WTC11 (cell line): ENCODE data around the gene ATG9B. TPM values are rescaled to one million over a fixed set of nuclear protein-coding genes. Genes with fewer than 3 reads are reported as not detected.

ENCODE experiments used
- ATAC-seq: fragments of 200-7000 bp; cut with Tn5 transposase; 2 replicates; pipeline ENCODE4 v1.10.0; 2021; ENCODE audit warnings: mild to moderate bottlenecking, moderate library complexity
- CTCF ChIA-PET: fragments of 300-600 bp; sonication (Branson Sonifier 250); formaldehyde crosslinking; loops from one replicate; lab custom pipeline; 2021; ENCODE audit warnings: antibody characterized with exemption; lab: Charles Lee
- POLR2A ChIA-PET: fragments of 350-600 bp; sonication (Branson Sonifier 250); formaldehyde crosslinking; loops from one replicate; lab custom pipeline; 2021; ENCODE audit warnings: antibody characterized with exemption; lab: Charles Lee
- DNase-seq: peaks from one replicate; pipeline ENCODE4 v3.0.0; 2021; ENCODE audit warnings: low spot score
- H3K27ac Mint-ChIP-seq: 2 replicates; pipeline ENCODE4 v1.8.0; 2021; ENCODE audit warnings: mixed read lengths
- H3K27me3 Mint-ChIP-seq: 2 replicates; pipeline ENCODE4 v1.8.0; 2021; ENCODE audit warnings: low read depth, mild to moderate bottlenecking, moderate library complexity, mixed read lengths
- H3K36me3 Mint-ChIP-seq: 2 replicates; pipeline ENCODE4 v1.8.0; 2021; ENCODE audit warnings: mixed read lengths
- H3K4me1 Mint-ChIP-seq: 2 replicates; pipeline ENCODE4 v1.8.0; 2022; ENCODE audit warnings: mixed read lengths
- H3K4me3 Mint-ChIP-seq: 2 replicates; pipeline ENCODE4 v1.8.0; 2021; ENCODE audit warnings: mild to moderate bottlenecking, moderate library complexity, mixed read lengths
- H3K9me3 Mint-ChIP-seq: 2 replicates; pipeline ENCODE4 v1.8.0; 2021; ENCODE audit warnings: mixed read lengths
- ATF1 ChIP-seq: sonication (generic); formaldehyde crosslinking; IDR thresholded peaks from 2 replicates; pipeline ENCODE4 v1.8.1; 2023; ENCODE audit warnings: mild to moderate bottlenecking, moderate library complexity, missing genetic modification reagents
- EMX1 ChIP-seq: fragments of 250-450 bp; sonication (Bioruptor Pico); IDR thresholded peaks from 2 replicates; pipeline ENCODE4 v1.8.0; 2021; ENCODE audit warnings: mild to moderate bottlenecking
- HMGA2 ChIP-seq: fragments of 250-450 bp; sonication (Bioruptor Pico); IDR thresholded peaks from 2 replicates; pipeline ENCODE4 v1.4.0; 2021; ENCODE audit warnings: mild to moderate bottlenecking, moderate library complexity
- IRF2 ChIP-seq: sonication (generic); formaldehyde crosslinking; IDR thresholded peaks from 2 replicates; pipeline ENCODE4 v1.8.0; 2022; ENCODE audit warnings: low read depth, missing genetic modification reagents, borderline replicate concordance
- JAZF1 ChIP-seq: fragments of 250-450 bp; sonication (Bioruptor Pico); IDR thresholded peaks from 2 replicates; pipeline ENCODE4 v1.9.0; 2021; ENCODE audit warnings: moderate library complexity, mild to moderate bottlenecking, inconsistent platforms
- KAT7 ChIP-seq: sonication (generic); formaldehyde crosslinking; IDR thresholded peaks from 2 replicates; pipeline ENCODE4 v1.8.1; 2023; ENCODE audit warnings: missing genetic modification reagents, mild to moderate bottlenecking, borderline replicate concordance
- MXD4 ChIP-seq: fragments of 250-450 bp; sonication (Bioruptor Pico); IDR thresholded peaks from 2 replicates; pipeline ENCODE4 v1.8.0; 2021; ENCODE audit warnings: mild to moderate bottlenecking, moderate library complexity, borderline replicate concordance
- NR2C2 ChIP-seq: sonication (generic); formaldehyde crosslinking; IDR thresholded peaks from 2 replicates; pipeline ENCODE4 v1.8.0; 2022; ENCODE audit warnings: mild to moderate bottlenecking, missing genetic modification reagents
- SMAD3 ChIP-seq: sonication (generic); formaldehyde crosslinking; IDR thresholded peaks from 2 replicates; pipeline ENCODE4 v1.8.0; 2022; ENCODE audit warnings: missing genetic modification reagents, mild to moderate bottlenecking, borderline replicate concordance
- TEAD4 ChIP-seq: sonication (generic); formaldehyde crosslinking; IDR thresholded peaks from 2 replicates; pipeline ENCODE4 v1.8.0; 2022; ENCODE audit warnings: mild to moderate bottlenecking, missing genetic modification reagents
- ZNF121 ChIP-seq: sonication (generic); formaldehyde crosslinking; IDR thresholded peaks from 2 replicates; pipeline ENCODE4 v1.8.0; 2023; ENCODE audit warnings: missing genetic modification reagents
- ZNF317 ChIP-seq: sonication (generic); formaldehyde crosslinking; IDR thresholded peaks from 2 replicates; pipeline ENCODE4 v1.8.1; 2023; ENCODE audit warnings: low read depth, mild to moderate bottlenecking, moderate library complexity, missing genetic modification reagents, borderline replicate concordance
- ZNF396 ChIP-seq: fragments of 250-450 bp; sonication (Bioruptor Pico); IDR thresholded peaks from 2 replicates; pipeline ENCODE4 v1.8.0; 2021; ENCODE audit warnings: mild to moderate bottlenecking, moderate library complexity, borderline replicate concordance
- total RNA-seq: library from RNA; stranded (reverse); gene quantifications from 3 replicates; pipeline ENCODE4 v1.2.3, GENCODE V29; 2021
- TF ChIP-seq, protein P1 (sequence below): sonication (generic); formaldehyde crosslinking; IDR thresholded peaks from 2 replicates; pipeline ENCODE4 v1.8.1; 2023; ENCODE audit warnings: mild to moderate bottlenecking, missing genetic modification reagents, moderate library complexity
- TF ChIP-seq, protein P2 (sequence below): sonication (generic); formaldehyde crosslinking; IDR thresholded peaks from 2 replicates; pipeline ENCODE4 v1.8.1; 2023; ENCODE audit warnings: mild to moderate bottlenecking, missing genetic modification reagents
- TF ChIP-seq, protein P3 (sequence below): sonication (generic); formaldehyde crosslinking; IDR thresholded peaks from 2 replicates; pipeline ENCODE4 v1.8.1; 2023; ENCODE audit warnings: mild to moderate bottlenecking, missing genetic modification reagents, borderline replicate concordance
- TF ChIP-seq, protein P4 (sequence below): fragments of 250-450 bp; sonication (Bioruptor Pico); IDR thresholded peaks from 2 replicates; pipeline ENCODE4 v1.9.0; 2021; ENCODE audit warnings: mild to moderate bottlenecking

Gene ATG9B
- total RNA-seq, 1 experiment from 2014 or later: 2.4 TPM

DNA sequence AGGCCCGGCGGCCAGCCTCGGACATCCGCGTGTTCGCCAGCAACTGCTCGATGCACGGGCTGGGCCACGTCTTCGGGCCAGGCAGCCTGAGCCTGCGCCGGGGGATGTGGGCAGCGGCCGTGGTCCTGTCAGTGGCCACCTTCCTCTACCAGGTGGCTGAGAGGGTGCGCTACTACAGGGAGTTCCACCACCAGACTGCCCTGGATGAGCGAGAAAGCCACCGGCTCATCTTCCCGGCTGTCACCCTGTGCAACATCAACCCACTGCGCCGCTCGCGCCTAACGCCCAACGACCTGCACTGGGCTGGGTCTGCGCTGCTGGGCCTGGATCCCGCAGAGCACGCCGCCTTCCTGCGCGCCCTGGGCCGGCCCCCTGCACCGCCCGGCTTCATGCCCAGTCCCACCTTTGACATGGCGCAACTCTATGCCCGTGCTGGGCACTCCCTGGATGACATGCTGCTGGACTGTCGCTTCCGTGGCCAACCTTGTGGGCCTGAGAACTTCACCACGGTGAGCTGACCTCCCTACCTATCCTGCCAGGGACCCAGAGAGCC lies 24.7 kb upstream of the ATG9B start (continued):
- TF ChIP-seq, protein P1, sequence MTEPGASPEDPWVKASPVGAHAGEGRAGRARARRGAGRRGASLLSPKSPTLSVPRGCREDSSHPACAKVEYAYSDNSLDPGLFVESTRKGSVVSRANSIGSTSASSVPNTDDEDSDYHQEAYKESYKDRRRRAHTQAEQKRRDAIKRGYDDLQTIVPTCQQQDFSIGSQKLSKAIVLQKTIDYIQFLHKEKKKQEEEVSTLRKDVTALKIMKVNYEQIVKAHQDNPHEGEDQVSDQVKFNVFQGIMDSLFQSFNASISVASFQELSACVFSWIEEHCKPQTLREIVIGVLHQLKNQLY: no peak
- TF ChIP-seq ATF1: no peak
- no peak for TF ChIP-seq EMX1
- no peak for TF ChIP-seq JAZF1 (CRISPR knock-in tag)
- no peak for TF ChIP-seq SMAD3
- TF ChIP-seq, protein P2, sequence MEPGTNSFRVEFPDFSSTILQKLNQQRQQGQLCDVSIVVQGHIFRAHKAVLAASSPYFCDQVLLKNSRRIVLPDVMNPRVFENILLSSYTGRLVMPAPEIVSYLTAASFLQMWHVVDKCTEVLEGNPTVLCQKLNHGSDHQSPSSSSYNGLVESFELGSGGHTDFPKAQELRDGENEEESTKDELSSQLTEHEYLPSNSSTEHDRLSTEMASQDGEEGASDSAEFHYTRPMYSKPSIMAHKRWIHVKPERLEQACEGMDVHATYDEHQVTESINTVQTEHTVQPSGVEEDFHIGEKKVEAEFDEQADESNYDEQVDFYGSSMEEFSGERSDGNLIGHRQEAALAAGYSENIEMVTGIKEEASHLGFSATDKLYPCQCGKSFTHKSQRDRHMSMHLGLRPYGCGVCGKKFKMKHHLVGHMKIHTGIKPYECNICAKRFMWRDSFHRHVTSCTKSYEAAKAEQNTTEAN (CRISPR knock-in tag): no peak
- TF ChIP-seq HMGA2 (CRISPR knock-in tag): no peak
- no peak for TF ChIP-seq ZNF396 (CRISPR knock-in tag)
- no peak for TF ChIP-seq NR2C2 (CRISPR knock-in tag)

DNA sequence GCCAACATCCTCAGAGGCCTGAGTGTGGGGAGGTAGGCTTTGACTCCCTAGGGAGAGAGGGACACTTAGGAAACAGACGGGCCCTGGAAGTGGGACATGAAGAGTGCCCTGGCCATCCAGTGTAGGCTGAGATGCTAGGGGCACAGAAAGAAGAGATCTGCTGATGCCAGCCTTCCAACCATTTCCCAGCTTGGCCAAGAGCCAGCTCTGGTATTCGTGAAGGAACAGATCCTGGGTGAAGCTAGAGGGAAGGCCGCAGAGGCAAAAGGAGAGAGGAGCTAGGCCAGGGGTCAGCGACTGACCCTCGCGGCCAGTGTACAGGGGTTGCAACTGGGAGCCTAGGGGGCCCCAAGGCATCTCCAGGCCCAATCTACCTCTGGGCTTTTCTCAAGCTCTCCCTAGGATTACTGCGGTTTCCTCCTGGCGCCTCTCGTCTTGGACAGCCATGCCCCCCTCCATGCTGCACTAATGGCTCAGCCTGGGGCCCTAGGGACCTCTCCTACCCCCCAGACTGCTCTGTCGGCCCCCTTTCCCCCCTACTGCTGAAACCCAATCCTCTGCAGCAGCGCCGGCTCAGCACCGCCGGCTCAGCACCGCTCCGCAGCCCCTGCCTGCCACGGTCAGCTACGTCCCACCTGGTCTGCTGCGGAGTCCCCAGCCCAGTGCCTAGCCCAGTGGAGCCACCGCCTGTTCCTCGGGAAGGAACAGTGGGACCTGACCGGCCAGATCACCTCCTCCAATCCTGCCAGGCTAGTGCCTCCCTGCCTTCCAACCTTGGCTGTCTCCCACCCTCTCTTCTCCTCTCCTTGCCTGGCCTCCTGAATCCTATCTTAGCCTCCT lies 23.9 kb upstream of the ATG9B start, which contains the start of gene ASIC3:
Gene ASIC3 (plus strand): TSS at position 556 of the 840 bp plus-strand sequence. CDS start 355 bp downstream, outside the sequence.
- no peak for ATAC-seq
- H3K27me3 Mint-ChIP-seq: peaks cover 34% of the 10 kb centered on the region
- DNase-seq: no peak
- 0 out of 2 replicates have a peak, but pooled peaks cover 2% of the 10 kb centered on the region for H3K4me1 Mint-ChIP-seq
- POLR2A ChIA-PET: no interaction called here
- TF ChIP-seq, protein P3, sequence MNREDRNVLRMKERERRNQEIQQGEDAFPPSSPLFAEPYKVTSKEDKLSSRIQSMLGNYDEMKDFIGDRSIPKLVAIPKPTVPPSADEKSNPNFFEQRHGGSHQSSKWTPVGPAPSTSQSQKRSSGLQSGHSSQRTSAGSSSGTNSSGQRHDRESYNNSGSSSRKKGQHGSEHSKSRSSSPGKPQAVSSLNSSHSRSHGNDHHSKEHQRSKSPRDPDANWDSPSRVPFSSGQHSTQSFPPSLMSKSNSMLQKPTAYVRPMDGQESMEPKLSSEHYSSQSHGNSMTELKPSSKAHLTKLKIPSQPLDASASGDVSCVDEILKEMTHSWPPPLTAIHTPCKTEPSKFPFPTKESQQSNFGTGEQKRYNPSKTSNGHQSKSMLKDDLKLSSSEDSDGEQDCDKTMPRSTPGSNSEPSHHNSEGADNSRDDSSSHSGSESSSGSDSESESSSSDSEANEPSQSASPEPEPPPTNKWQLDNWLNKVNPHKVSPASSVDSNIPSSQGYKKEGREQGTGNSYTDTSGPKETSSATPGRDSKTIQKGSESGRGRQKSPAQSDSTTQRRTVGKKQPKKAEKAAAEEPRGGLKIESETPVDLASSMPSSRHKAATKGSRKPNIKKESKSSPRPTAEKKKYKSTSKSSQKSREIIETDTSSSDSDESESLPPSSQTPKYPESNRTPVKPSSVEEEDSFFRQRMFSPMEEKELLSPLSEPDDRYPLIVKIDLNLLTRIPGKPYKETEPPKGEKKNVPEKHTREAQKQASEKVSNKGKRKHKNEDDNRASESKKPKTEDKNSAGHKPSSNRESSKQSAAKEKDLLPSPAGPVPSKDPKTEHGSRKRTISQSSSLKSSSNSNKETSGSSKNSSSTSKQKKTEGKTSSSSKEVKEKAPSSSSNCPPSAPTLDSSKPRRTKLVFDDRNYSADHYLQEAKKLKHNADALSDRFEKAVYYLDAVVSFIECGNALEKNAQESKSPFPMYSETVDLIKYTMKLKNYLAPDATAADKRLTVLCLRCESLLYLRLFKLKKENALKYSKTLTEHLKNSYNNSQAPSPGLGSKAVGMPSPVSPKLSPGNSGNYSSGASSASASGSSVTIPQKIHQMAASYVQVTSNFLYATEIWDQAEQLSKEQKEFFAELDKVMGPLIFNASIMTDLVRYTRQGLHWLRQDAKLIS (CRISPR knock-in tag): no peak
- TF ChIP-seq MXD4 (CRISPR knock-in tag) (no peak), KAT7 (CRISPR knock-in tag) (no peak), SMAD3 (no peak), TEAD4 (CRISPR knock-in tag) (no peak), ZNF121 (CRISPR knock-in tag) (no peak), IRF2 (CRISPR knock-in tag) (no peak), ZNF317 (CRISPR knock-in tag) (no peak)
- TF ChIP-seq, protein P4, sequence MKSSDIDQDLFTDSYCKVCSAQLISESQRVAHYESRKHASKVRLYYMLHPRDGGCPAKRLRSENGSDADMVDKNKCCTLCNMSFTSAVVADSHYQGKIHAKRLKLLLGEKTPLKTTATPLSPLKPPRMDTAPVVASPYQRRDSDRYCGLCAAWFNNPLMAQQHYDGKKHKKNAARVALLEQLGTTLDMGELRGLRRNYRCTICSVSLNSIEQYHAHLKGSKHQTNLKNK (CRISPR knock-in tag): no peak
- TF ChIP-seq, all 79 proteins: peak for 0
- no peaks in the 10 kb centered on the region for H3K36me3 Mint-ChIP-seq
- H3K4me3 Mint-ChIP-seq: no peak within 1 kb of the TSS
- CTCF ChIA-PET: interaction anchor here (0.9 to 1.3 kb wide), 3 partner anchors 30 to 76 kb away, joined by 3 read pairs; no protein-coding TSS in a partner anchor
- H3K9me3 Mint-ChIP-seq: no peaks in the 10 kb centered on the region
- no peak within 1 kb of the TSS for H3K27ac Mint-ChIP-seq
